NT2/D1 (cell line): ENCODE measurements around the gene SATB2.

Source experiments
- SUZ12 ChIP-seq: IDR thresholded peaks from 2 replicates; pipeline ENCODE4 v1.6.1; 2011; ENCODE audit not compliant: insufficient read length, insufficient read depth; ENCODE audit errors: extremely low read depth
- ZNF274 ChIP-seq: IDR thresholded peaks from 2 replicates; pipeline ENCODE4 v1.6.1; 2011; ENCODE audit warnings: mild to moderate bottlenecking, low read depth, low read length

DNA sequence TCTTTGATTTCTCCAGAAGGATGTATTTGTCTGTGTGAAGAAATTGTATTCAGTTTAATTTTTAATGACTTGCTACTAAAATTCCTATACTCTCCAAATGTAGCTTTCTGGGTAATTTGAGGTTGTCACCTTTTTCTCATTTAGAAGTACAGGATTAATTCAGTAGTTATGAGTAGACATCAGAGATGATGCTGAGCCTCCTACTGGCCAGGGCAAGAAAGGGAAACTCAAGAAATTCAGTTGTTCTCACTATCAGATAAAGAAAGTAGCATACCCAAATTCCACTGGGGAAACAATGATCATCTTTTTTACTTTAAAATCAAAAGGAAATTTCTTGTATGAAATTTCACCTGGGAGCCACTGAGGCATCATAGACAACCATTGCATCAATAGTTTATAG lies 199.4 kb downstream of the SATB2 start:
- no peak for TF ChIP-seq ZNF274
- TF ChIP-seq SUZ12: no peak
